ENCODE measurements around the gene PRKAG3.

GRCh38 chr2:218820746-218821369 lies 10.7 kb downstream of the PRKAG3 start:
- TF ChIP-seq, protein P1, sequence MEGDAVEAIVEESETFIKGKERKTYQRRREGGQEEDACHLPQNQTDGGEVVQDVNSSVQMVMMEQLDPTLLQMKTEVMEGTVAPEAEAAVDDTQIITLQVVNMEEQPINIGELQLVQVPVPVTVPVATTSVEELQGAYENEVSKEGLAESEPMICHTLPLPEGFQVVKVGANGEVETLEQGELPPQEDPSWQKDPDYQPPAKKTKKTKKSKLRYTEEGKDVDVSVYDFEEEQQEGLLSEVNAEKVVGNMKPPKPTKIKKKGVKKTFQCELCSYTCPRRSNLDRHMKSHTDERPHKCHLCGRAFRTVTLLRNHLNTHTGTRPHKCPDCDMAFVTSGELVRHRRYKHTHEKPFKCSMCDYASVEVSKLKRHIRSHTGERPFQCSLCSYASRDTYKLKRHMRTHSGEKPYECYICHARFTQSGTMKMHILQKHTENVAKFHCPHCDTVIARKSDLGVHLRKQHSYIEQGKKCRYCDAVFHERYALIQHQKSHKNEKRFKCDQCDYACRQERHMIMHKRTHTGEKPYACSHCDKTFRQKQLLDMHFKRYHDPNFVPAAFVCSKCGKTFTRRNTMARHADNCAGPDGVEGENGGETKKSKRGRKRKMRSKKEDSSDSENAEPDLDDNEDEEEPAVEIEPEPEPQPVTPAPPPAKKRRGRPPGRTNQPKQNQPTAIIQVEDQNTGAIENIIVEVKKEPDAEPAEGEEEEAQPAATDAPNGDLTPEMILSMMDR (IDR thresholded peaks at IDR 0.05), result no peak
- no peak for TF ChIP-seq POLR2A (IDR thresholded peaks at IDR 0.05)

Measured in esophagus squamous epithelium (tissue), 4 donors.